HEK293 (cell line): Measurements from ENCODE around the gene ZC3HAV1L.

Source experiments
- CTCF ChIA-PET: fragments of 350-600 bp; formaldehyde crosslinking; extraction: SDS; loops from one replicate; lab custom pipeline; 2021; ENCODE audit warnings: antibody characterized with exemption; lab: Yijun Ruan, JAX
- POLR2A ChIA-PET: fragments of 300-600 bp; formaldehyde crosslinking; extraction: SDS; loops from one replicate; lab custom pipeline; 2020; ENCODE audit warnings: antibody characterized with exemption, inconsistent platforms; lab: Yijun Ruan, JAX
- H3K27ac ChIP-seq: fragments of 200-500 bp; sonication (Bioruptor generic); 2 replicates; pipeline ENCODE4 v1.5.1; 2014; ENCODE audit warnings: low read depth, low read length, control low read depth, inconsistent platforms; ENCODE audit errors: extremely low read depth
- H3K36me3 ChIP-seq, 2 experiments: fragments of 200-500 bp in 1 of 2; sonication (Bioruptor generic) in 1 of 2; 1 replicate in 1 of 2; 2 replicates in 1 of 2; pipeline ENCODE4 v1.5.1; 2014 to 2017; ENCODE audit warnings: inconsistent platforms in 2 of 2, low read length in 2 of 2; ENCODE audit not compliant: control insufficient read depth in 2 of 2, insufficient read depth in 1 of 2
- H3K4me1 ChIP-seq: fragments of 200-500 bp; sonication (Bioruptor generic); 2 replicates; pipeline ENCODE4 v1.5.1; 2014; ENCODE audit warnings: mild to moderate bottlenecking, low read length, inconsistent platforms; ENCODE audit not compliant: control insufficient read depth, insufficient read depth
- H3K4me3 ChIP-seq: 2 replicates; pipeline ENCODE4 v1.5.1; 2011; ENCODE audit warnings: low read depth, mild to moderate bottlenecking, control low read depth, low read length, moderate library complexity
- H3K9me3 ChIP-seq: fragments of 200-500 bp; sonication (Bioruptor generic); 2 replicates; pipeline ENCODE4 v1.5.1; 2014; ENCODE audit warnings: low read depth, low read length, inconsistent platforms; ENCODE audit not compliant: control insufficient read depth, insufficient read depth
- KLF1 ChIP-seq: fragments of 450-650 bp; formaldehyde crosslinking; IDR thresholded peaks from 2 replicates; pipeline ENCODE4 v1.5.1; 2016; ENCODE audit warnings: missing biosample characterization, missing genetic modification characterization
- PRDM1 ChIP-seq: fragments of 450-650 bp; formaldehyde crosslinking; IDR thresholded peaks from 2 replicates; pipeline ENCODE4; 2016; ENCODE audit warnings: missing biosample characterization, missing genetic modification characterization
- SCRT1 ChIP-seq: fragments of 450-650 bp; formaldehyde crosslinking; IDR thresholded peaks from 2 replicates; pipeline ENCODE4 v1.5.1; 2016; ENCODE audit warnings: missing biosample characterization, missing genetic modification characterization, borderline replicate concordance
- ZBTB11 ChIP-seq: fragments of 450-650 bp; formaldehyde crosslinking; conservative IDR thresholded peaks from 2 replicates; pipeline ENCODE4 v1.5.1; 2016; ENCODE audit warnings: low read depth, missing biosample characterization, missing genetic modification characterization
- ZBTB26 ChIP-seq: fragments of 450-650 bp; formaldehyde crosslinking; optimal IDR thresholded peaks from 2 replicates; pipeline ENCODE3; 2016; ENCODE audit warnings: missing biosample characterization, mild to moderate bottlenecking, missing genetic modification characterization
- ZEB2 ChIP-seq: fragments of 450-650 bp; formaldehyde crosslinking; IDR thresholded peaks from 2 replicates; pipeline ENCODE4 v1.5.1; 2016; ENCODE audit warnings: missing biosample characterization, missing genetic modification characterization
- ZNF184 ChIP-seq: fragments of 450-650 bp; IDR thresholded peaks from 2 replicates; pipeline ENCODE4 v1.5.1; 2018; ENCODE audit warnings: missing biosample characterization, mild to moderate bottlenecking, missing genetic modification characterization
- ZNF2 ChIP-seq: fragments of 450-650 bp; formaldehyde crosslinking; IDR thresholded peaks from 2 replicates; pipeline ENCODE4 v1.5.1; 2016; ENCODE audit warnings: missing biosample characterization, missing genetic modification characterization
- ZNF280D ChIP-seq: fragments of 450-650 bp; formaldehyde crosslinking; IDR thresholded peaks from 2 replicates; pipeline ENCODE4 v1.5.1; 2016; ENCODE audit warnings: missing biosample characterization, missing genetic modification characterization
- ZNF433 ChIP-seq: fragments of 450-650 bp; formaldehyde crosslinking; IDR thresholded peaks from 2 replicates; pipeline ENCODE4 v1.5.1; 2016; ENCODE audit warnings: missing biosample characterization, missing genetic modification characterization, low read depth
- ZNF555 ChIP-seq: fragments of 450-650 bp; formaldehyde crosslinking; conservative IDR thresholded peaks from 2 replicates; pipeline ENCODE4 v1.5.1; 2017; ENCODE audit warnings: missing biosample characterization, mild to moderate bottlenecking, missing genetic modification characterization, inconsistent platforms
- ZSCAN16 ChIP-seq: fragments of 450-650 bp; formaldehyde crosslinking; IDR thresholded peaks from 2 replicates; pipeline ENCODE4 v1.5.1; 2016; ENCODE audit warnings: missing biosample characterization, missing genetic modification characterization
- TF ChIP-seq, protein P1 (sequence below): sonication (generic); formaldehyde crosslinking; IDR thresholded peaks from 2 replicates; pipeline ENCODE4 v1.8.1; 2022; ENCODE audit warnings: mild to moderate bottlenecking, moderate library complexity, missing genetic modification reagents
- TF ChIP-seq, protein P2 (sequence below): fragments of 450-650 bp; formaldehyde crosslinking; conservative IDR thresholded peaks from 2 replicates; pipeline ENCODE4 v1.5.1; 2016; ENCODE audit warnings: low read depth, missing biosample characterization, missing genetic modification characterization
- TF ChIP-seq, protein P3 (sequence below): fragments of 450-650 bp; formaldehyde crosslinking; IDR thresholded peaks from 2 replicates; pipeline ENCODE4 v1.5.1; 2016; ENCODE audit warnings: missing biosample characterization, missing genetic modification characterization
- TF ChIP-seq, protein P4 (sequence below): fragments of 450-650 bp; formaldehyde crosslinking; IDR thresholded peaks from 2 replicates; pipeline ENCODE4 v1.5.1; 2017; ENCODE audit warnings: missing biosample characterization, missing genetic modification characterization

The ZC3HAV1L gene

GRCh38 chr7:139079861-139080260 is 44.0 kb upstream of the ZC3HAV1L start:
- no peak for TF ChIP-seq ZSCAN16
- TF ChIP-seq, protein P1, sequence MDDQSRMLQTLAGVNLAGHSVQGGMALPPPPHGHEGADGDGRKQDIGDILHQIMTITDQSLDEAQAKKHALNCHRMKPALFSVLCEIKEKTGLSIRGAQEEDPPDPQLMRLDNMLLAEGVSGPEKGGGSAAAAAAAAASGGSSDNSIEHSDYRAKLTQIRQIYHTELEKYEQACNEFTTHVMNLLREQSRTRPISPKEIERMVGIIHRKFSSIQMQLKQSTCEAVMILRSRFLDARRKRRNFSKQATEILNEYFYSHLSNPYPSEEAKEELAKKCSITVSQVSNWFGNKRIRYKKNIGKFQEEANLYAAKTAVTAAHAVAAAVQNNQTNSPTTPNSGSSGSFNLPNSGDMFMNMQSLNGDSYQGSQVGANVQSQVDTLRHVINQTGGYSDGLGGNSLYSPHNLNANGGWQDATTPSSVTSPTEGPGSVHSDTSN: no peak
- TF ChIP-seq, protein P2, sequence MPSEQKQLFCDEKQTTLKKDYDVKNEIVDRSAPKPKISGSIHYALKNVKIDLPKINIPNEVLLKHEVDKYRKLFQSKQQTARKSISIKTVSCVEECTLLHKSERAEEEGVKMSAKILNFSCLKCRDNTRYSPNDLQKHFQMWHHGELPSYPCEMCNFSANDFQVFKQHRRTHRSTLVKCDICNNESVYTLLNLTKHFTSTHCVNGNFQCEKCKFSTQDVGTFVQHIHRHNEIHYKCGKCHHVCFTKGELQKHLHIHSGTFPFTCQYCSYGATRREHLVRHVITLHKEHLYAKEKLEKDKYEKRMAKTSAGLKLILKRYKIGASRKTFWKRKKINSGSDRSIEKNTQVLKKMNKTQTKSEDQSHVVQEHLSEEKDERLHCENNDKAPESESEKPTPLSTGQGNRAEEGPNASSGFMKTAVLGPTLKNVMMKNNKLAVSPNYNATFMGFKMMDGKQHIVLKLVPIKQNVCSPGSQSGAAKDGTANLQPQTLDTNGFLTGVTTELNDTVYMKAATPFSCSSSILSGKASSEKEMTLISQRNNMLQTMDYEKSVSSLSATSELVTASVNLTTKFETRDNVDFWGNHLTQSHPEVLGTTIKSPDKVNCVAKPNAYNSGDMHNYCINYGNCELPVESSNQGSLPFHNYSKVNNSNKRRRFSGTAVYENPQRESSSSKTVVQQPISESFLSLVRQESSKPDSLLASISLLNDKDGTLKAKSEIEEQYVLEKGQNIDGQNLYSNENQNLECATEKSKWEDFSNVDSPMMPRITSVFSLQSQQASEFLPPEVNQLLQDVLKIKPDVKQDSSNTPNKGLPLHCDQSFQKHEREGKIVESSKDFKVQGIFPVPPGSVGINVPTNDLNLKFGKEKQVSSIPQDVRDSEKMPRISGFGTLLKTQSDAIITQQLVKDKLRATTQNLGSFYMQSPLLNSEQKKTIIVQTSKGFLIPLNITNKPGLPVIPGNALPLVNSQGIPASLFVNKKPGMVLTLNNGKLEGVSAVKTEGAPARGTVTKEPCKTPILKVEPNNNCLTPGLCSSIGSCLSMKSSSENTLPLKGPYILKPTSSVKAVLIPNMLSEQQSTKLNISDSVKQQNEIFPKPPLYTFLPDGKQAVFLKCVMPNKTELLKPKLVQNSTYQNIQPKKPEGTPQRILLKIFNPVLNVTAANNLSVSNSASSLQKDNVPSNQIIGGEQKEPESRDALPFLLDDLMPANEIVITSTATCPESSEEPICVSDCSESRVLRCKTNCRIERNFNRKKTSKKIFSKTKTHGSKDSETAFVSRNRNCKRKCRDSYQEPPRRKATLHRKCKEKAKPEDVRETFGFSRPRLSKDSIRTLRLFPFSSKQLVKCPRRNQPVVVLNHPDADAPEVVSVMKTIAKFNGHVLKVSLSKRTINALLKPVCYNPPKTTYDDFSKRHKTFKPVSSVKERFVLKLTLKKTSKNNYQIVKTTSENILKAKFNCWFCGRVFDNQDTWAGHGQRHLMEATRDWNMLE (tag by site-specific recombination): no peak
- TF ChIP-seq, protein P3, sequence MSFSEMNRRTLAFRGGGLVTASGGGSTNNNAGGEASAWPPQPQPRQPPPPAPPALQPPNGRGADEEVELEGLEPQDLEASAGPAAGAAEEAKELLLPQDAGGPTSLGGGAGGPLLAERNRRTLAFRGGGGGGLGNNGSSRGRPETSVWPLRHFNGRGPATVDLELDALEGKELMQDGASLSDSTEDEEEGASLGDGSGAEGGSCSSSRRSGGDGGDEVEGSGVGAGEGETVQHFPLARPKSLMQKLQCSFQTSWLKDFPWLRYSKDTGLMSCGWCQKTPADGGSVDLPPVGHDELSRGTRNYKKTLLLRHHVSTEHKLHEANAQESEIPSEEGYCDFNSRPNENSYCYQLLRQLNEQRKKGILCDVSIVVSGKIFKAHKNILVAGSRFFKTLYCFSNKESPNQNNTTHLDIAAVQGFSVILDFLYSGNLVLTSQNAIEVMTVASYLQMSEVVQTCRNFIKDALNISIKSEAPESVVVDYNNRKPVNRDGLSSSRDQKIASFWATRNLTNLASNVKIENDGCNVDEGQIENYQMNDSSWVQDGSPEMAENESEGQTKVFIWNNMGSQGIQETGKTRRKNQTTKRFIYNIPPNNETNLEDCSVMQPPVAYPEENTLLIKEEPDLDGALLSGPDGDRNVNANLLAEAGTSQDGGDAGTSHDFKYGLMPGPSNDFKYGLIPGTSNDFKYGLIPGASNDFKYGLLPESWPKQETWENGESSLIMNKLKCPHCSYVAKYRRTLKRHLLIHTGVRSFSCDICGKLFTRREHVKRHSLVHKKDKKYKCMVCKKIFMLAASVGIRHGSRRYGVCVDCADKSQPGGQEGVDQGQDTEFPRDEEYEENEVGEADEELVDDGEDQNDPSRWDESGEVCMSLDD (tag by site-specific recombination): no peak
- no peaks in the 10 kb centered on the region for H3K9me3 ChIP-seq
- H3K4me3 ChIP-seq: no peak overlapping the region
- H3K36me3 ChIP-seq: peaks cover 3 to 96% of the 10 kb centered on the region in 2 experiments
- no peak overlapping the region for H3K27ac ChIP-seq
- CTCF ChIA-PET: no interaction called here
- H3K4me1 ChIP-seq: no peaks in the 10 kb centered on the region
- POLR2A ChIA-PET: no interaction called here

GRCh38 chr7:139078911-139079310 is 43.1 kb upstream of the ZC3HAV1L start:
- H3K9me3 ChIP-seq: no peaks in the 10 kb centered on the region
- POLR2A ChIA-PET: no interaction called here
- CTCF ChIA-PET: interaction anchor here (0.6 to 0.7 kb wide), 3 partner anchors 14 to 1173 kb away, joined by 3 to 4 read pairs (median 3); no protein-coding TSS in a partner anchor
- no peak overlapping the region for H3K27ac ChIP-seq
- no peak overlapping the region for H3K4me3 ChIP-seq
- H3K36me3 ChIP-seq: peaks cover 3 to 89% of the 10 kb centered on the region in 2 experiments
- no peaks in the 10 kb centered on the region for H3K4me1 ChIP-seq
- TF ChIP-seq ZNF555 (no peak), ZBTB11 (tag by site-specific recombination) (no peak), ZNF184 (tag by site-specific recombination) (no peak), ZEB2 (tag by site-specific recombination) (no peak), ZNF433 (tag by site-specific recombination) (no peak), PRDM1 (tag by site-specific recombination) (no peak), ZBTB26 (tag by site-specific recombination) (no peak), SCRT1 (tag by site-specific recombination) (no peak), ZNF280D (no peak), ZNF2 (tag by site-specific recombination) (no peak), KLF1 (tag by site-specific recombination) (no peak)
- TF ChIP-seq, protein P4, sequence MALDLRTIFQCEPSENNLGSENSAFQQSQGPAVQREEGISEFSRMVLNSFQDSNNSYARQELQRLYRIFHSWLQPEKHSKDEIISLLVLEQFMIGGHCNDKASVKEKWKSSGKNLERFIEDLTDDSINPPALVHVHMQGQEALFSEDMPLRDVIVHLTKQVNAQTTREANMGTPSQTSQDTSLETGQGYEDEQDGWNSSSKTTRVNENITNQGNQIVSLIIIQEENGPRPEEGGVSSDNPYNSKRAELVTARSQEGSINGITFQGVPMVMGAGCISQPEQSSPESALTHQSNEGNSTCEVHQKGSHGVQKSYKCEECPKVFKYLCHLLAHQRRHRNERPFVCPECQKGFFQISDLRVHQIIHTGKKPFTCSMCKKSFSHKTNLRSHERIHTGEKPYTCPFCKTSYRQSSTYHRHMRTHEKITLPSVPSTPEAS (tag by site-specific recombination): no peak
